SK-N-SH treated with all-trans-retinoic acid at 6 μM for 48 hours (cell line): Measurements from ENCODE around the gene TST.

Experiments
- ATAC-seq: fragments of 200-7000 bp; cut with Tn5 transposase; 3 replicates; pipeline ENCODE4 v1.9.1; 2020; ENCODE audit warnings: mild to moderate bottlenecking, moderate library complexity
- BACH2 ChIP-seq: fragments of 250-450 bp; sonication (Bioruptor Pico); IDR thresholded peaks from 2 replicates; pipeline ENCODE4 v1.9.0; 2021; ENCODE audit warnings: mild to moderate bottlenecking, borderline replicate concordance
- CSDC2 ChIP-seq: fragments of 250-450 bp; sonication (Bioruptor Pico); IDR thresholded peaks from 2 replicates; pipeline ENCODE4 v1.5.0; 2020; ENCODE audit warnings: mild to moderate bottlenecking, moderate library complexity
- ESRRG ChIP-seq: fragments of 250-450 bp; sonication (Bioruptor Pico); IDR thresholded peaks from 2 replicates; pipeline ENCODE4 v1.6.1; 2021; ENCODE audit warnings: mild to moderate bottlenecking
- GLIS3 ChIP-seq: fragments of 250-450 bp; sonication (Bioruptor Pico); IDR thresholded peaks from 2 replicates; pipeline ENCODE4 v1.5.0; 2020; ENCODE audit warnings: mild to moderate bottlenecking, moderate library complexity
- OSR1 ChIP-seq: fragments of 250-450 bp; sonication (Bioruptor Pico); IDR thresholded peaks from 2 replicates; pipeline ENCODE4 v1.8.0; 2022; ENCODE audit warnings: moderate library complexity, mild to moderate bottlenecking, inconsistent platforms
- PPARA ChIP-seq: fragments of 250-450 bp; sonication (Bioruptor Pico); IDR thresholded peaks from 2 replicates; pipeline ENCODE4 v1.5.0; 2020; ENCODE audit warnings: mild to moderate bottlenecking, borderline replicate concordance
- RARB ChIP-seq: fragments of 250-450 bp; sonication (Bioruptor Pico); IDR thresholded peaks from 2 replicates; pipeline ENCODE4 v1.8.0; 2021; ENCODE audit warnings: mild to moderate bottlenecking, moderate library complexity
- SNAI2 ChIP-seq: fragments of 250-450 bp; sonication (Bioruptor Pico); IDR thresholded peaks from 2 replicates; pipeline ENCODE4 v1.5.0; 2020; ENCODE audit warnings: mild to moderate bottlenecking, moderate library complexity
- TCF4 ChIP-seq: fragments of 250-450 bp; sonication (Bioruptor Pico); IDR thresholded peaks from 2 replicates; pipeline ENCODE4 v1.8.0; 2021; ENCODE audit warnings: mild to moderate bottlenecking, moderate library complexity, borderline replicate concordance
- TOX ChIP-seq: fragments of 250-450 bp; sonication (Bioruptor Pico); IDR thresholded peaks from 2 replicates; pipeline ENCODE4 v1.8.0; 2021; ENCODE audit warnings: mild to moderate bottlenecking, moderate library complexity, borderline replicate concordance
- ZC3H10 ChIP-seq: fragments of 250-450 bp; sonication (Bioruptor Pico); IDR thresholded peaks from 2 replicates; pipeline ENCODE4 v1.5.1; 2021; ENCODE audit warnings: mild to moderate bottlenecking, moderate library complexity
- ZFP3 ChIP-seq: fragments of 250-450 bp; sonication (Bioruptor Pico); IDR thresholded peaks from 2 replicates; pipeline ENCODE4 v1.5.0; 2020; ENCODE audit warnings: mild to moderate bottlenecking, moderate library complexity
- ZFP30 ChIP-seq: fragments of 450-650 bp; formaldehyde crosslinking; IDR thresholded peaks from 2 replicates; pipeline ENCODE4 v1.5.0; 2022; ENCODE audit warnings: mild to moderate bottlenecking, moderate library complexity
- ZNF565 ChIP-seq: fragments of 450-650 bp; formaldehyde crosslinking; conservative IDR thresholded peaks from 2 replicates; pipeline ENCODE4 v1.5.0; 2020; ENCODE audit warnings: low read depth, mild to moderate bottlenecking, moderate library complexity
- ZNF8 ChIP-seq: fragments of 450-650 bp; formaldehyde crosslinking; IDR thresholded peaks from 2 replicates; pipeline ENCODE4 v1.5.0; 2020; ENCODE audit warnings: mild to moderate bottlenecking, moderate library complexity
- TF ChIP-seq, protein P1 (sequence below): fragments of 250-450 bp; sonication (Bioruptor Pico); IDR thresholded peaks from 2 replicates; pipeline ENCODE4 v1.8.0; 2020; ENCODE audit warnings: mild to moderate bottlenecking, moderate library complexity, borderline replicate concordance
- TF ChIP-seq, protein P2 (sequence below): fragments of 250-450 bp; sonication (Bioruptor Pico); IDR thresholded peaks from 2 replicates; pipeline ENCODE4 v1.5.1; 2020; ENCODE audit warnings: low read depth, mild to moderate bottlenecking, moderate library complexity
- TF ChIP-seq, protein P3 (sequence below): fragments of 250-450 bp; sonication (Bioruptor Pico); IDR thresholded peaks from 2 replicates; pipeline ENCODE4 v1.5.0; 2020; ENCODE audit warnings: mild to moderate bottlenecking, moderate library complexity
- TF ChIP-seq, protein P4 (sequence below): fragments of 250-450 bp; sonication (Bioruptor Pico); IDR thresholded peaks from 2 replicates; pipeline ENCODE4 v1.5.1; 2021; ENCODE audit warnings: mild to moderate bottlenecking, moderate library complexity
- TF ChIP-seq, protein P5 (sequence below): fragments of 250-450 bp; sonication (Bioruptor Pico); IDR thresholded peaks from 2 replicates; pipeline ENCODE4 v1.8.0; 2021; ENCODE audit warnings: low read depth, mild to moderate bottlenecking, moderate library complexity, borderline replicate concordance

The TST gene

DNA sequence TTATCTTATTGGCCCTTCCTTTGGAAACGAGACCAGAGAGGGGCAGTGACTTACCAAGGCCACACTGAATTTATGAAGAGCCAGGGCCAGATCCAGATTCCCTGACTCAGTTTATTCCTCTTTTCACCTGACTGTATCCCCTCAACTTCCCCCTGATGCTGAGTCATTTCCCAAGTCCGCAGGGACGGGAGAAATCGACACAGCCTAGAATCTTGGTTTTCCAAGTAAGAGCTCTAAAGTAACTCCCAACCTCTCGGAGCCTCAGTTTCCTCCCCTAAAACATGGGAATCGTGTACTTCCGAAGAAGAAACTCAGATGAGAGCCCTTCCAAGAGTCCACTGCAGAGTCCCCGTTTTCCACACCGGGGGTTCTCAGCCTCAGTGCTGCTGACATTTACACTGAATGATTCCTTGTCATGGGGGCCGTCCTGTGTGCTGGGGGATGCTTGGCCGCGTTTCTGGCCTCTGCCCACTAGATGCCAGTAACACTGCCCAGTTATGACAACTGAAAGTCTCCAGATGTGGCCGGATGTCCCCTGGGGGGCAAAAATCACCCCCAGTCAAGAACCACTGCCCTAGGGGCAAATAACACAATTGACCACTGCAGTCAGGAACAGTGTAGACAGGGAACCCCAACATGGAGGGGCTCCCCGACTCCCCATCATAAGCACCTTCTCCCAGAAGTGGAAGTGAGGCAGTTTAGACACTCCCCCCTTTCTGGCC, 11.5 kb upstream of the TST start:
- no peak for TF ChIP-seq ZC3H10
- TF ChIP-seq, protein P1, sequence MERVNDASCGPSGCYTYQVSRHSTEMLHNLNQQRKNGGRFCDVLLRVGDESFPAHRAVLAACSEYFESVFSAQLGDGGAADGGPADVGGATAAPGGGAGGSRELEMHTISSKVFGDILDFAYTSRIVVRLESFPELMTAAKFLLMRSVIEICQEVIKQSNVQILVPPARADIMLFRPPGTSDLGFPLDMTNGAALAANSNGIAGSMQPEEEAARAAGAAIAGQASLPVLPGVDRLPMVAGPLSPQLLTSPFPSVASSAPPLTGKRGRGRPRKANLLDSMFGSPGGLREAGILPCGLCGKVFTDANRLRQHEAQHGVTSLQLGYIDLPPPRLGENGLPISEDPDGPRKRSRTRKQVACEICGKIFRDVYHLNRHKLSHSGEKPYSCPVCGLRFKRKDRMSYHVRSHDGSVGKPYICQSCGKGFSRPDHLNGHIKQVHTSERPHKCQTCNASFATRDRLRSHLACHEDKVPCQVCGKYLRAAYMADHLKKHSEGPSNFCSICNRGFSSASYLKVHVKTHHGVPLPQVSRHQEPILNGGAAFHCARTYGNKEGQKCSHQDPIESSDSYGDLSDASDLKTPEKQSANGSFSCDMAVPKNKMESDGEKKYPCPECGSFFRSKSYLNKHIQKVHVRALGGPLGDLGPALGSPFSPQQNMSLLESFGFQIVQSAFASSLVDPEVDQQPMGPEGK, result peak; percentile 18; the same call in 1 of the 2 replicates
- peak; percentile 39; the same call in 1 of the 3 replicates for ATAC-seq

DNA sequence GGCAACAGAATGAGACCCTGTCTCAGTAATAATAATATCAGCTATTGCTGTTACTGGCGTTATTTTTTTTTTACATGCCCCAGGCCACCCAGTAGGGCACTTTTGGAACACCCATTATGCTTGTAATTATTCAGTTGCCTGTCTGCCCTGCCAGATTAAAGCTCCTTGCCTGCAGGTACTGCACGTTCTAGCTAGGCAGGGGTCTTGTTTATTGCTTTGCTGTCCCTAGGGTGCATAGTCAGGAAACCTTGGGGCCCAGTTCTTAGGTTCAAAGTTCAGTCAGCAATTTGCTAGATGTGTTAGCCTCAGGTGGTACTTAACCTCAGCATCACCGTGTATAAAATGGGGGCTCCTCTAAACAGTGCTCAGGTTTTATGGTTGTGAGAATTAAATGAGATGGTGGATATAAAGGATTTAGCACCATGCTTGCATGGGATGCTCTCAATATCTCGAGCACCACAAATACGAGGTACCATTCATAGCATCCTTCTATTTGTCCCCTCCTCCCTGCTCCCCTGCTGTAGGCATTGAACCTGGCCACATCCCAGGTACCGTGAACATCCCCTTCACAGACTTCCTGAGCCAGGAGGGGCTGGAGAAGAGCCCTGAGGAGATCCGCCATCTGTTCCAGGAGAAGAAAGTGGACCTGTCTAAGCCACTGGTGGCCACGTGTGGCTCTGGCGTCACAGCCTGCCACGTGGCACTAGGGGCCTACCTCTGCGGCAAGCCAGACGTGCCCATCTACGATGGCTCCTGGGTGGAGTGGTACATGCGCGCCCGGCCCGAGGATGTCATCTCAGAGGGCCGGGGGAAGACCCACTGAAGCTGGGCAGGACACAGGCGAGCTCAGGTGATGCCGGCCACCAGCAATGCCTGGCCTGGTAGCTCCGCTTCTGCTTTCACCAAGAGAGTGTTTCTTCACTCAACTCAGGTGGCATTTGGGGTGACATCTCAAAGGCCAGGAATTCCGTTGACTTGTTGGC, 9.7 kb upstream of the TST start:
- ATAC-seq, result no peak
- no peak for TF ChIP-seq GLIS3
- TF ChIP-seq ESRRG (CRISPR knock-in tag), result no peak
- TF ChIP-seq RARB, result no peak
- no peak for TF ChIP-seq ZNF8 (CRISPR knock-in tag)
- no peak for TF ChIP-seq TCF4 (CRISPR knock-in tag)
- TF ChIP-seq, protein P1, result no peak

DNA sequence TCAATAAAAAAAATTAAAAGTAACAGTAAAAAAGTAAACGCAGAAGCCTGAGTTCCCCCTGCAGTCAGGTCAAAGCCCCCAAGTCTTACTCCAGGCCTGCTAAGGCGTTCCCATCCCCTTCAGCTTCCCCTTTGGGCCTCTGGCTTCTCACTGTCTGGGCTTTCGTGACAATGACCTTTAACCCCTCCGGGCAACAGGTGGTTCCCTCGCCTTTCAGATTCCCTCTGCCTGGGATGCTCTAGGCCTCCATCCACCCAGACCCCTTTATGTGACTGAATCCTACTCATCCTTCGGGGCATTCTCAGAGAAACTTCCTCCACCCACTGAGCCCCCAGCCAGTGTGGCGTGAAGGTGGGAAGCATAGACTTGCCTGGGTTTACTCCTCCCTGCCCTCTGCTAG, 8.3 kb upstream of the TST start:
- no peak for ATAC-seq
- no peak for TF ChIP-seq ZNF8 (CRISPR knock-in tag)
- TF ChIP-seq, protein P2, sequence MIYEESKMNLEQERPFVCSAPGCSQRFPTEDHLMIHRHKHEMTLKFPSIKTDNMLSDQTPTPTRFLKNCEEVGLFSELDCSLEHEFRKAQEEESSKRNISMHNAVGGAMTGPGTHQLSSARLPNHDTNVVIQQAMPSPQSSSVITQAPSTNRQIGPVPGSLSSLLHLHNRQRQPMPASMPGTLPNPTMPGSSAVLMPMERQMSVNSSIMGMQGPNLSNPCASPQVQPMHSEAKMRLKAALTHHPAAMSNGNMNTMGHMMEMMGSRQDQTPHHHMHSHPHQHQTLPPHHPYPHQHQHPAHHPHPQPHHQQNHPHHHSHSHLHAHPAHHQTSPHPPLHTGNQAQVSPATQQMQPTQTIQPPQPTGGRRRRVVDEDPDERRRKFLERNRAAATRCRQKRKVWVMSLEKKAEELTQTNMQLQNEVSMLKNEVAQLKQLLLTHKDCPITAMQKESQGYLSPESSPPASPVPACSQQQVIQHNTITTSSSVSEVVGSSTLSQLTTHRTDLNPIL (CRISPR knock-in tag), result no peak
- no peak for TF ChIP-seq OSR1 (CRISPR knock-in tag)
- TF ChIP-seq, protein P3, sequence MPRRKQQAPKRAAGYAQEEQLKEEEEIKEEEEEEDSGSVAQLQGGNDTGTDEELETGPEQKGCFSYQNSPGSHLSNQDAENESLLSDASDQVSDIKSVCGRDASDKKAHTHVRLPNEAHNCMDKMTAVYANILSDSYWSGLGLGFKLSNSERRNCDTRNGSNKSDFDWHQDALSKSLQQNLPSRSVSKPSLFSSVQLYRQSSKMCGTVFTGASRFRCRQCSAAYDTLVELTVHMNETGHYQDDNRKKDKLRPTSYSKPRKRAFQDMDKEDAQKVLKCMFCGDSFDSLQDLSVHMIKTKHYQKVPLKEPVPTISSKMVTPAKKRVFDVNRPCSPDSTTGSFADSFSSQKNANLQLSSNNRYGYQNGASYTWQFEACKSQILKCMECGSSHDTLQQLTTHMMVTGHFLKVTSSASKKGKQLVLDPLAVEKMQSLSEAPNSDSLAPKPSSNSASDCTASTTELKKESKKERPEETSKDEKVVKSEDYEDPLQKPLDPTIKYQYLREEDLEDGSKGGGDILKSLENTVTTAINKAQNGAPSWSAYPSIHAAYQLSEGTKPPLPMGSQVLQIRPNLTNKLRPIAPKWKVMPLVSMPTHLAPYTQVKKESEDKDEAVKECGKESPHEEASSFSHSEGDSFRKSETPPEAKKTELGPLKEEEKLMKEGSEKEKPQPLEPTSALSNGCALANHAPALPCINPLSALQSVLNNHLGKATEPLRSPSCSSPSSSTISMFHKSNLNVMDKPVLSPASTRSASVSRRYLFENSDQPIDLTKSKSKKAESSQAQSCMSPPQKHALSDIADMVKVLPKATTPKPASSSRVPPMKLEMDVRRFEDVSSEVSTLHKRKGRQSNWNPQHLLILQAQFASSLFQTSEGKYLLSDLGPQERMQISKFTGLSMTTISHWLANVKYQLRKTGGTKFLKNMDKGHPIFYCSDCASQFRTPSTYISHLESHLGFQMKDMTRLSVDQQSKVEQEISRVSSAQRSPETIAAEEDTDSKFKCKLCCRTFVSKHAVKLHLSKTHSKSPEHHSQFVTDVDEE (CRISPR knock-in tag), result no peak
- no peak for TF ChIP-seq TOX (CRISPR knock-in tag)
- TF ChIP-seq, protein P4, sequence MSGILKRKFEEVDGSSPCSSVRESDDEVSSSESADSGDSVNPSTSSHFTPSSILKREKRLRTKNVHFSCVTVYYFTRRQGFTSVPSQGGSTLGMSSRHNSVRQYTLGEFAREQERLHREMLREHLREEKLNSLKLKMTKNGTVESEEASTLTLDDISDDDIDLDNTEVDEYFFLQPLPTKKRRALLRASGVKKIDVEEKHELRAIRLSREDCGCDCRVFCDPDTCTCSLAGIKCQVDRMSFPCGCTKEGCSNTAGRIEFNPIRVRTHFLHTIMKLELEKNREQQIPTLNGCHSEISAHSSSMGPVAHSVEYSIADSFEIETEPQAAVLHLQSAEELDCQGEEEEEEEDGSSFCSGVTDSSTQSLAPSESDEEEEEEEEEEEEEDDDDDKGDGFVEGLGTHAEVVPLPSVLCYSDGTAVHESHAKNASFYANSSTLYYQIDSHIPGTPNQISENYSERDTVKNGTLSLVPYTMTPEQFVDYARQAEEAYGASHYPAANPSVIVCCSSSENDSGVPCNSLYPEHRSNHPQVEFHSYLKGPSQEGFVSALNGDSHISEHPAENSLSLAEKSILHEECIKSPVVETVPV (CRISPR knock-in tag), result no peak
- no peak for TF ChIP-seq ZFP3 (CRISPR knock-in tag)
- TF ChIP-seq CSDC2 (CRISPR knock-in tag), result no peak
- TF ChIP-seq, all 23 proteins: peak for 0

DNA sequence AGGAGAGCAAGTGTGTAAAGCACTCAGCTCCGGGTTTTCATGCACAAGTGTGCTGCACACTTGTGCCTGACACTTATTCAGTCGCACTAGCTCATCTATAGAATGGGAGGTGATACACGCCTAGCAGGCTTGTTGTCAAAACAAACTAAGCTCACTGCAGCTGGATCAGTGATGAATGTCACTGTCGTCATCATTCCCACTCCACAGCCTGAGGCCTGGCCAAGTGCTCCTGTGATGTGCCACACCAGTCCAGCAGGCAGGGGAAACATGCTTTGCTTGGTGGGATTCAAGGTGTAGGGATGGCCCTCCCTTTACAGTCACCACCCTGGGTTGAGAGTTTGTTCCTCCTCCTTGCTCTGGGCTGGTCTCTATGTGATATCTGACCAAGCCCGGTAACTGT, 7.1 kb upstream of the TST start:
- TF ChIP-seq OSR1 (CRISPR knock-in tag) (no peak), TOX (CRISPR knock-in tag) (no peak), ZFP30 (CRISPR knock-in tag) (no peak), ZFP3 (CRISPR knock-in tag) (no peak), ESRRG (CRISPR knock-in tag) (no peak), RARB (no peak), PPARA (CRISPR knock-in tag) (no peak), ZNF8 (CRISPR knock-in tag) (no peak), SNAI2 (CRISPR knock-in tag) (no peak), BACH2 (CRISPR knock-in tag) (no peak), ZNF565 (CRISPR knock-in tag) (no peak)
- TF ChIP-seq, protein P5, sequence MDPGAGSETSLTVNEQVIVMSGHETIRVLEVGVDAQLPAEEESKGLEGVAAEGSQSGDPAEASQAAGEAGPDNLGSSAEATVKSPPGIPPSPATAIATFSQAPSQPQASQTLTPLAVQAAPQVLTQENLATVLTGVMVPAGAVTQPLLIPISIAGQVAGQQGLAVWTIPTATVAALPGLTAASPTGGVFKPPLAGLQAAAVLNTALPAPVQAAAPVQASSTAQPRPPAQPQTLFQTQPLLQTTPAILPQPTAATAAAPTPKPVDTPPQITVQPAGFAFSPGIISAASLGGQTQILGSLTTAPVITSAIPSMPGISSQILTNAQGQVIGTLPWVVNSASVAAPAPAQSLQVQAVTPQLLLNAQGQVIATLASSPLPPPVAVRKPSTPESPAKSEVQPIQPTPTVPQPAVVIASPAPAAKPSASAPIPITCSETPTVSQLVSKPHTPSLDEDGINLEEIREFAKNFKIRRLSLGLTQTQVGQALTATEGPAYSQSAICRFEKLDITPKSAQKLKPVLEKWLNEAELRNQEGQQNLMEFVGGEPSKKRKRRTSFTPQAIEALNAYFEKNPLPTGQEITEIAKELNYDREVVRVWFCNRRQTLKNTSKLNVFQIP (CRISPR knock-in tag), result no peak
- TF ChIP-seq, protein P4 (CRISPR knock-in tag), result no peak

More for the DNA sequence above, 7.1 kb upstream of the TST start:
- no peak for ATAC-seq
